ENCODE data around the gene WNT5B. TPM values are rescaled to one million over a fixed set of nuclear protein-coding genes. Genes with fewer than 3 reads are reported as not detected.
A peak's percentile ranks its signal among the peaks of the same experiment; 100 is the strongest.

Gene WNT5B
- total and polyA plus RNA-seq, 2 of the 4 experiments (the other 2 are of a cell fraction): 83.7 to 102 TPM

- Histone ChIP-seq H2BK20ac (ENCODE audit: low read depth, low read length) (no peak overlapping the region), H4K5ac (ENCODE audit: low read depth, low read length) (peak overlapping the region; percentile 30; the same call in 1 of the 2 replicates), H3K14ac (replicated peaks; ENCODE audit: low read depth, low read length) (0 out of 2 replicates have a peak overlapping the region, but pooled peaks have one; percentile 22), H2BK120ac (ENCODE audit: low read depth, low read length) (no peak overlapping the region), H3K79me1 (ENCODE audit: low read depth in 1 of 2, low read length in 2 of 2) (peaks cover 14 to 70% of the 10 kb centered on the region in 2 experiments), H3K9me3 (ENCODE audit: control insufficient read depth, insufficient read depth, low read length) (no peaks in the 10 kb centered on the region), H3K56ac (ENCODE audit: extremely low read depth, insufficient read depth, low read length) (no peak overlapping the region), H3K4me2 (ENCODE audit: low read depth, low read length) (peak overlapping the region; percentile 12; the same call in 1 of the 2 replicates), H3K4me3 (ENCODE audit: insufficient read depth, low read depth, low read length) (no peak overlapping the region), H3K27ac (ENCODE audit: insufficient read depth, low read length) (no peak overlapping the region), H2AK9ac (replicated peaks; ENCODE audit: low read depth, low read length, poor library complexity) (no peak overlapping the region), H4K8ac (ENCODE audit: low read depth in 2 of 2, low read length in 2 of 2) (peak overlapping the region in 1 of 2 experiments; percentile 64; a peak in 2 of 4 replicates), H3K9me1 (ENCODE audit: insufficient read depth, low read length) (peaks cover 15% of the 10 kb centered on the region), H3K18ac (ENCODE audit: low read depth, low read length) (no peak overlapping the region), H2BK15ac (ENCODE audit: low read depth, low read length) (peak overlapping the region; percentile 18; the same call in 1 of the 3 replicates), H3K4me1 (ENCODE audit: control insufficient read depth, insufficient read depth, low read length) (peaks cover 15% of the 10 kb centered on the region), H3K9ac (ENCODE audit: low read depth, low read length) (no peak overlapping the region), H3K23ac (ENCODE audit: low read depth, low read length) (peak overlapping the region; percentile 54; the same call in 1 of the 2 replicates), H3K36me3 (ENCODE audit: control insufficient read depth, insufficient read depth, low read length) (peaks cover 2% of the 10 kb centered on the region), H4K20me1 (ENCODE audit: insufficient read depth, low read length) (peaks cover 9% of the 10 kb centered on the region; the same call in 1 of the 2 replicates), H2AFZ (replicated peaks; ENCODE audit: low read length, poor library complexity) (no peak overlapping the region), H2AK5ac (ENCODE audit: low read depth, low read length) (peak overlapping the region; percentile 70; the same call in 1 of the 2 replicates), H3K27me3 (ENCODE audit: control insufficient read depth, insufficient read depth, low read length) (no peaks in the 10 kb centered on the region), H4K91ac (ENCODE audit: insufficient read depth, low read depth, low read length) (peak overlapping the region; percentile 25; the same call in 1 of the 2 replicates), H3K4ac (ENCODE audit: low read depth, low read length) (peak overlapping the region; percentile 3; the same call in 1 of the 2 replicates), H2BK5ac (ENCODE audit: low read depth, low read length, poor library complexity, severe bottlenecking) (peak overlapping the region; percentile 18)
- TF ChIP-seq BHLHE40 (IDR thresholded peaks at IDR 0.05; ENCODE audit: low read depth, low read length) (no peak), RAD21 (IDR thresholded peaks at IDR 0.05; ENCODE audit: low read length) (no peak), RFX5 (IDR thresholded peaks at IDR 0.05; ENCODE audit: low read depth, low read length) (no peak)
- ChIA-PET POLR2A (ENCODE audit: unreplicated experiment) (interaction anchor here (0.6 kb wide), 1 partner anchor 108 kb away, joined by 3 read pairs; no protein-coding TSS in a partner anchor), CTCF (interaction anchor here (0.7 to 3.7 kb wide), 5 partner anchors 16 to 464 kb away, joined by 3 to 36 read pairs (median 4); no protein-coding TSS in a partner anchor)
- WGBS, 2 experiments (ENCODE audit: extremely low coverage in 2 of 2, insufficient read length in 1 of 2): no CpG with 5 or more reads among the region's 4 CpGs
- intact Hi-C loops (cut with micrococcal nuclease) (loop anchor here (1.0 to 10.0 kb wide), 7 partner anchors 184 to 830 kb away; partner anchors contain the start of genes ERC1, RAD52 and WNK1), in situ Hi-C loops (cut with MboI; ENCODE audit: low sequenced_read_pairs) (loop anchor here (10.0 to 25.0 kb wide), 2 partner anchors 670 to 1008 kb away; no protein-coding TSS in a partner anchor), dilution Hi-C loops (cut with HindIII; ENCODE audit: low sequenced_read_pairs, unreplicated experiment) (no loop called here)
- BruUV-seq (replicated peaks): no TSS peak
- no peak for ATAC-seq (ENCODE audit: low read depth)
- no peak for DNase-seq
Observed at GRCh38 chr12:1582709-1583050, 46.4 kb upstream of the WNT5B start.
